TTC549 (cell line): ENCODE results near the gene HTR7.
"Not testable (repeated sequence)": the region's sequence is repeated elsewhere in the genome, so short reads cannot be mapped to it uniquely, and the experiment has no call there.

Experiments
- FAIRE-seq: peaks from 2 replicates; lab custom pipeline; 2012; peaks lifted over from hg19 to GRCh38; lab: Jason Lieb, UNC

HTR7 gene

DNA sequence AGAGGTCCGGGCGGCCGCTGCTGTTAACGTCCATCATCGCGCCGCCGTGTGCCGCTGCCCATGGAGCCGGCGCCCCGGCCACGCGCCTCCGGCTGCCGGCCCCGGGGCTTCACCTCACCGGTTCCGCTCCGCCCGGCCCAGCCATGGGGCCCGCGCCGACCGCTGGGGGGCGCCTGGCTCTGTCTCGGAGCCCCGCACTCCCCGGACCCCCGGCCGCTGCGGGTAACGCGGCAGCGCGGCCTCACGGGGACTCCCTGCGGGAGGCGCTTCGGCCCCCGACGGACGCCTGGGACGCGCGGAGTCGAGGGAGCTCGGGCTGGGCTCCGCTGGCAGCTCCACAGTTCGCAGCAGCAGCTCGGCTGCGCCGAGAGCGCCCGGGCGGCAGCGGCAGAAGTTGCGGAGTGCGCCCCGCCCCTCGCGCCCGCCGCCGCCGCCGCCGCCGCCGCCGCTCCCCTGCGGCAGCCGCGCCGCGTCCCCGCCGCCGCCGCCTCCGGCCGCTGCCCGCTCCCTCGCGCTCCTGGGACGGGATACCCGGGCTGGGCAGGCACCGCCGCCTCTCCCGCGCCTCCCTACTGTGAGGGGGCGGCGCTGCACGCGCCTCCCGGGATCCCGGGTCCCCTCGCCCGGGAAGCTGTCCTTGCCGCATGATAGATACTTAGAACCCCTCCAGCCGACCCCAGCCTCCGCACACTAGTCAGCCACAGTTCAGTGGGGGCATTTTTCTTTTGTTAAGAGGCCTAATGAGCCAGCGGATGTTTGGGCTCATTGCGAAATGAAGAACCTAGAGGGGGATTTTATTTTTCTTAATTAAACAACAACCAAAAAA, at the start of gene HTR7:
HTR7 (minus strand) TSS at position 405 of the 826 bp plus-strand sequence; CDS start at position 37, 368 bp downstream.
- no peak for FAIRE-seq

DNA sequence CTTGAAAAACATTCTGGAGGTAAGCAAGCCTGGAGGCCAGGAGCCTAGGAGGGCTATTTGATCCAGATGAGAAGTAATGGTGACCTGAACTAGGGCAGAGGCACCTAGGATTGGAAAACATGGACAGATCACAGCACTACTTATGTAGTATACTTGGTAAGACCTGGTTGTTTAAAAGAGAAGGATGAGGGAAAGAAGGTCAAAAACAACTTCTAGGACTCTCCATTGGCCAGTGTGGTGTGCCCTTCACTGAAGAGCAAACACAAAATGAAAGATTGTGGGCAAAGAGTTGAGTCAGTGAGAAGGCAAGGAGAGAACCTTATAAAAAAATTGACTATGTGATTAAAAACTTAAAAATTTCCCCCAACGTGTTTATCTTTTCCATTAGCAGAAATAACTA, 48.8 kb upstream of the HTR7 start:
- FAIRE-seq = no peak

DNA sequence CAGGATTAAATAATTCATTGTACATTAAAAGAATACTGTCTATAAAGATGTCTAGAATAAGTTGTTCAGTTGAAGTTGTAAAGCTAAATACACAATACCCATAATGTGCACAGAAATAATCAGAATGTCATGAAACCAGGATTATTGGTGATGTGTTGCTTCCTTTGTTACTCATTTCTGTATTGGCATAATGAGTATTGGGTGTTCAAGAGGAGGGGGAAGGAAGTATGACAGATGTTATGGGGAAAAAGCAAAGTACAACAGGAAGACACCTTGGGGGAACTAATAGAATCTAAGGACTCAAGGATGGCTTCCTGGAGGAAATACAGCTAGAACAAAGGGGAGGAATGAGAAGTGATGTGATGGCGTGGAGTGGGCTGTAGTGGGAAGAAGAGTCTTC, 48.1 kb upstream of the HTR7 start:
- no peak for FAIRE-seq

DNA sequence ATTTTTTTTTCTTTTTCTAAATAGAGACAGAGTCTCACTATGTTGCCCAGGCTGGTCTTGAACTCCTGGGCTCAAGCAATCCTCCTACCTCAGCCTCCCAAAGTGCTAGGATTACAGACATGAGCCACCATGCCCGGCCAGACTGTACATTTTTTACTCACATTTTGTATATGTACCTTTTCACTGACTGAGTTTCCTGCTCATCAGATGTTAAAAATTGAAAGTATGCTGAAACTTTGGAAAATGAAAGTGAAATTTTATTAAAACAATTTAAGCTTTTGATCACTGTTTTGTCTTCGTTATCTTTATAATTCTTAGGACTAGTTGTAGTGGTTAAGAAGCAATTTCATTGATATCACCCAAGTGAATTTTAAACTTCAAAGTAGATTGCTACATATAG, 39.1 kb upstream of the HTR7 start:
- not testable (repeated sequence) for FAIRE-seq

DNA sequence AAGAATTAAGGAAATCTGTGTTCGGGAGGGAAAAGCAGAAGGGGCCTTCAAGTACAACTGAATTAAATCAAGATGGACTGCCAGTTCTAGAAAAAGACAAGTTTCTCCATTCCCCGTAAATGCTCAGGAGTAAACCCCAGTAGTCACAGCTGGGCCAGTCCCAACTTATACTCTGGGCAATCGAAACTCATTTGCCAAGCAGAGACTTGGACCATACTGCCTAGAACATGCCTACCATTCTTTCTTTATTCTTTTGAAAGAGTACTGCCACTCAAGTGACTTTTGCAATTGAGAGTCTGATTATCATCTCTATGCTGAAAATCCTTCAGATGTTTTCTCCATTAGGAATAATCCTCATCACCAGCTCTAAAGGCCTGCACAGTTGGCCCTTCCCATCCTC, 35.4 kb upstream of the HTR7 start:
- no peak for FAIRE-seq

DNA sequence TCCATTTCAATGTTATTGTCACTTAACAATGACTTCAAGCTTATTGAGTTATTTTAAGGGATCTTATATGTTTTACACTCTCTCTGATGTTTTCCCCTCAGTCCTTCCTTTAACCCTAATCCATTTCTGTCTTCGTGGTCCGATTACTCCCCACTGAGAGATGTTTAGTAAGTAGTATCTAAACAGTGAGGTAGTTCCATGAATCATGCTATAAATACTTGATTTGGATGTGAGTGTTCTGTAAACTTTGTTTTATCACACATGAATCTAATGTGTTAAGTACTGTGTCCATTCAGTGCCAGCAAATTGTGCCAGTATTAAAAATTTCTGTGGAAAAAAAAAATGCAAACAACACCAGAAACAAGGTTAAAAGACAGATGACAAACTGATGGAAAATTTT, 32.5 kb upstream of the HTR7 start:
- no peak for FAIRE-seq

DNA sequence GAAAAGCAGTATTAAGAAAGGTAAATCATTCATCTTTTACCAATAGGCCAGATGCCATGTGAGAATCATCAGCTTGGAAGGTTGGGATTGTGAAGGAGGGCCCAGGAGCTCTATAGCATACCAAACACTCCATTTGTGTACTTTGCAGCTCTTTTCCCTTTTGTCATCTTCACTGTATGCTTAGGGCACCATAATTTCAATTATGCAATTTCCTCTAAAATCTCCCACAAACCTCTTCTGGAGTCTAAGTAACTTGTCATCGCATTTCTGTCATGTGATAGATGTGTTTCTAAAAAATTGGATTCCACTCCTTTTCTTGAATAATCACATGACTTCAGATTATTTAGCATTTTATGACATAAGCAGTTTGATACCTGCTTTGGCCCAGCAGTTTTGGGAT, 31.8 kb upstream of the HTR7 start:
- no peak for FAIRE-seq

DNA sequence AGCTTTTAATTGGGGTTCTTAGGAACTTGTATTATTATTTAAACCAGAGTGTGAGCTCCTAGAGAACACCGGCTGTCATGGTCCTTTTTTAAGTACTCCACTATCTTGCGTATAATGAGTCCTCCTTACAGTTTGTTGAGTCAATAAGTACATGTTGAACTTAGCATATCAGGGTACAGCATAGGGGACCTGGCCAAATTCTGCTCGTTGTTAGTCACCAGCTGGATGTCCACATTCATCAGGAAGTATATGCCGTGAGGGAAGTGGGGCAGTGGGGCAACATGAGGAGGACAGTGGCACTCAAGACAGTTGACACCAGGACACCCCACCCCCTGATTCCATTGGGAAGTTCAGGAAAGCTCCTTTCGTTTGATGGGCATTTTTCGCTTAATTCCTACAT, 30.5 kb upstream of the HTR7 start:
- no peak for FAIRE-seq

DNA sequence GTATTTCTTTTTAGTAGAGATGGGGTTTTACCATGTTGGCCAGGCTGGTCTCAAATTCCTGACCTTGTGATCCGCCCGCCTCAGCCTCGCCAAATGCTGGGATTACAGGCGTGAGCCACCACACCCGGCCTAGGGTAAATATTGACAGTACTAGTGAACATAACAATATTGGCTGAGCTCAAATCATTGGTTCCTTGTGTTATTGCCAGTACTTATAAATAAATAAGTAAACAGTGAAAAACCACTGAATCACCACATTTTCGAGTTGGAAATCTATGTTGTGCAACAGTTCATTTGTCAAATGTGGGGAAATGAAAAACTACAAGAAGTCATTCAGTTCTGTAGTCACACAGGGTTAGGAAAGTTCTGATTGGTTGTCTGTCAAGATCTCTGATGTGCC, 29.7 kb upstream of the HTR7 start:
- FAIRE-seq = no peak

DNA sequence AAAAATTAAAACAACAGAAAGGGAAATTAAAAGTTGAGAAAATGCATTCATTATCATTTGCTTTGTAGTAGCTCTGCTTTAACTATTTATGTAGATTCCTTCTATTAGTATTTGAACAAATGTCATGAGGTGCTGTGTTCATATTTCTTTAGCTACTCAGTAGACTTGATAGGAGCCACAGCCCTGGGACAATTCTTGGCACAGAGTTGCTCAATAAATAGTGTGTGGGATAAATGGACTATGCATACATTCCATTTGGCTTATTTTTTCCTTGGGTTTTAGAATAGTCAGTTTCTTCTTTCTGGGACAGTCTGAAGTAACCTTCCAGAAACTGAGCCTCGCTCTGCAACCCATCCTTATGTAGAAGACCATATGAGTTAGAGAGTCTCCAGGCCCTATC, 27.3 kb upstream of the HTR7 start:
- no peak for FAIRE-seq

DNA sequence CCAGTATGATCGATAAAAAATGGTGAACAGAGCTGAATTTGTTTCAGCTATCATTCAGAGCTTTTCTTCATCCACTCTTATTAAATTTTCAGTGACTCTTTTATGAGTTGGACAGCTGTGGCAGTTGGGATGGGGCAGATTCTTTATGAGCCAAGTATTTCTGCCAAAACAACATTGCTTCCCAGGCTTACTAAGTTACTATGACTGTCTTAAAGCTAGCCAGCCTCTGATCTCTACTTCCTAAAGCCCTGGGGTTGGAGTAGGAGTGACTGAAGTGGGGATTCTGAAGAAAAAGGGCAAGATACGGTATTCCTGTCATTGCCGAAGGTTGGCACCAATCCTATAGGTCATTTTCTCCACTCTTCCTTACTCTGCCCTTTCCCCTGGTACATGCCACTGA, 26.6 kb upstream of the HTR7 start:
- FAIRE-seq = no peak

DNA sequence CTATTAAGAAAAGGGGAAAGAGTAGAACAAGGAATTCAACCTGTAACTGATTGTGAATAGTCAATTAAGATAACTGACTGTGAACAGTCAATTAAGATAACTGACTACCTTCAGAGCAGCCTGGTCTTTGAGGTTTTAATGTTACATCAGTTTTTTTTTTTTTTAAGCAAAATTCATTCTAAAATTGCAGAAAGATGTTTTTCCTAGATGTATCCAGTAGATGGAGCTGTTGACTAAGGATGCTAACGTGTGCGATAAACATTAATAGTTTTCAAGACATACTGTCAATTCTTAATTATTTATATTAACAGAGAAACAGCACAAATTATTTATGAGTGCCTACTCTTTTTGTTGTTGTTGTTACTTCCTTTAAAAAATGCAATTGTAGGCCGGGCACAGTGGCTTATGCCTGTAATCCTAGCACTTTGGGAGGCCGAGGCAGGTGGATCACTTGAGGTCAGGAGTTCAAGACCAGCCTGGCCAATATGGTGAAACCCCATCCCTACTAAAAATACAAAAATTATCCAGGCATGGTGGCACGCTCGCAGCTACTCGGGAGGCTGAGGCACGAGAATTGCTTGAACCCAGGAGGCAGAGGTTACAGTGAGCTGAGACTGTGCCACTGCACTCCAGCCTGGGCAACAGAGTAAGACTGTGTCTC, 22.4 kb upstream of the HTR7 start:
- peak; percentile 92 for FAIRE-seq

DNA sequence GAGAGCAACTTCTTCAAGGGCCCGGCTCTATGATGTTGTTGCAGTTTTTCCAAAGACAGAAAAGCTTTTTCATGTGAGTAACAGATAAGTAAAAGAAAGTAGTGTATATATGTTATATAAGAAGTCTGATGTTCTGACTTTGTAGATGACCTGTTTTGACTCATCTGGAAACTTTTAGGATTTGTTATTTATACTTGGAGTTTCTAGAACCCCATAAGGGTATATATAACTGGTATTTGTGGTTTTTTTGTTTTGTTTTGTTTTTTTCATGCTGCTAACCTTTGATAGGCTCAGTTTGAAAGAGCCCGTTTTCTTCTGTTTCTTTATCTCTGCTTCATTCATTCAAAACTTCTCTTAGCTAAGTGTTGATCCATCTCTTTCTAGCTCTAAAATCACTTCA, 21.2 kb upstream of the HTR7 start:
- no peak for FAIRE-seq

DNA sequence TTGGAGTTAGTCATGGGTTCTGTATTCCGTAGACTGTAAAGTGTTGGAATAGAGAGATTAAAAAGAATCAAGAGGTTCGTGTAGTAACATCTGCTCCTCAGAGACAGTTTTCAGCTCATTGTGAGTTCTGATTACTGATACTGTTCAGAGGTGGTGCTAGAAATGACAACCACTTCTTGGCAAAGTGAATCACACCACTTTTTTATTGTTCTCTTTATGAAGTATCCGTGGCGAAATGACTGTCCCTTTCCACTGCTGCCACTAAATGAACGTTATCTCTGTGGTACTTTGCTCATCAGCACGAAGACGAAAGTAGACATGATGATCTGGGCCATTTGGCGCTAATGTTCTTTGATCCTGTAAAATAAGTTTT, 14.8 kb upstream of the HTR7 start:
- no peak for FAIRE-seq

DNA sequence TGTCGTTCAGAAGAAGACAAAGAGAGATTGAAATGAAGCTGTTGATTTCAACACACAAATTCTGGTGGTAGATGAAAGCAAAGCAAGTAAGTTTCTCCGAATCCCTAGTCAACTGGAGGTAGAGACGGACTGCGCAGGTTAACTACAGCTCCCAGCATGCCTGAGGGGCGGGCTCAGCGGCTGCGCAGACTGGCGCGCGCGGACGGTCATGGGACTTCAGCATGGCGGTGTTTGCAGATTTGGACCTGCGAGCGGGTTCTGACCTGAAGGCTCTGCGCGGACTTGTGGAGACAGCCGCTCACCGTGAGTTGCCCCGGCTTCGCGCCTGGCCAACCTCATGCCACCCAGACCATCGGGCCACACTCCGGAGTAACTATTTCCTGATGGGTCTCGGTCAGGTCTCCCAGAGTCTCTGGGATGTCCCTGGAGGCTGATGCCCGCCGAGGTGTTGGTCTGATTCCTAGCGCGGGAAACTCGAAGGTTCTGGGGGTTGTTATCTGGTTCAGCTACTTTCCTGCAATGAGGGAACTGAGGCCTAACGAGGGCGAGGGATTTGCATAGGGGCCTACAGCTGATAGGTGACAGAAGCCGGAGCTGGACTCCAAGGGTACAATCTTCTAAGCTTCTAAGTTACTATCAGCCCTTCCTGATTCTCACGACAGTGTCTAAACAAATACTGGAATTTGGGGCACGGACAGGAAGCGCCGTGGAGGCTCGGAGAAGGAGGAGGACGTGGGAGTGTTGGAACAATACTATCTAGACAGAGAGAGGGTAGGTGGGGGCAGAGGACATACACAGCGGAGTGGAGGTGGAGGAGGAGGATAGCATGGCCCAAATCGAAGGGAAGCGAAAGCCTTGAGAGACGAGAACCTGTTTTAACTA, 14.2 kb upstream of the HTR7 start, which contains the start of gene RPP30:
RPP30 (plus strand) TSS at position 209 of the 882 bp plus-strand sequence; CDS start at position 222, 13 bp downstream.
- no peak for FAIRE-seq

DNA sequence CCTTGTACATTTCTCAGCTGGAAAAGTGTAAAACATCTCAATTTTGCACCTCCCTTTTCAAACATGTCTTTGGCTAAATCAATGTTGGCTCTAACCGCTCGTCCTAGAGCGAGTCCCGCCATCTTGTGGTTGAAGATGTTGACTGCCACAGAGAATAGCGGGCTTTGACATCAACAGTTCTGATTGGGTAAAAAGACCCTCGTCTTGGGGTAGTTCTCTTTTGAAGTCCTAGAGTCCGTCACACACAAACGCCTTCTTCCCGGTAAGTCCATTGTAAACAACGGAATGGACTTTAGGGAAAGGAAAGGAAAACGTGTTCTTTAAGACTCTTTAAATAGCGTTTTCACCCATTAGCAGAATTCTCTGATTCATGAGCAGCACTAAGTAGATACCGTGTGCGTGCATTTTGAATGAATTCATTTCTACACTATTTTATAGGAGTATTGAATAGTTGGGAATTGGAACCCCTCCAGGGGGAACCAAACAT, 13.5 kb upstream of the HTR7 start:
- FAIRE-seq = peak; percentile 82

DNA sequence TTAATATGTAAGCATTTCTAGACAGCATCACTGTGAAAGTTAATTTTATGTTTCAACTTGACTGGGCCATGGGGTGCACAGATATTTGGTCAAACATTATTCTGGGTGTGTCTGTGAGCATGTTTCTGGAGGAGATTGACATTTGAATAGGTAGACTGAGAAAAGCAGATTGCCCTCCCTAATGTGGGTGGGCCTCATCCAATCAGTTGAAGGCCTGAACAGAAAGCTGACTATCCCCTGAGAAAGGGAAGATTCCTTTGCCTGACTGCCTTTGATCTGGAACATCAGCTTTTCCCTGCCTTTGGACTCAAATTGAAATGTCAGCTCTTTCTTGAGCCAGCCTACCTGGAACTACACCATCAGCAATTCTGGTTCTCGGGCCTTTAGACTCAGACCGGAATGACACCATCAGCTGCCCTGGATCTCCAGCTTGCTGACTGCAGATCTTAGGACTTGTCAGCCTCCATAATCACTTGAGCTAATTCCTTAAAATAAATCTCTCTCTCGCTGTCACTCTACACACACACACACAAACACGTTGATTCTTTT, 8.3 kb upstream of the HTR7 start:
- FAIRE-seq = no peak

DNA sequence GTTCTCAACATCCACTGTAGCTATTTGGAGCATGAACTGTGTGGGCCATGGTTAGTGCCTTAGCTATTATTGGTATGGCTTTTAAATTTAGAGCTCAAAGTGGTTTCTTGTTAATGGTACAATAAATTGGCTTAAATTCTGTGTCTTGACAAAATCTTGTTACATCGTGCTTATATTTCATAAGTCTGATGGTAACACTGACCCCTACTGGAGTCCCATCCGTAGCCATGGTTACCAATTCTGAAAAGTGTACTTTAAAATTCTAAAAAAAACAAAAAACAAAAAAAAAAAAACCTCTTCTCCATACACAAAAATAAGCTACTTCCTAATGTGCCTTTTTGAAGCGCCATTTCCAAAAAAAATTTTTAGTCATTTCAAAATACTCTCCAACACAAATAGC, 7.6 kb upstream of the HTR7 start:
- no peak for FAIRE-seq

DNA sequence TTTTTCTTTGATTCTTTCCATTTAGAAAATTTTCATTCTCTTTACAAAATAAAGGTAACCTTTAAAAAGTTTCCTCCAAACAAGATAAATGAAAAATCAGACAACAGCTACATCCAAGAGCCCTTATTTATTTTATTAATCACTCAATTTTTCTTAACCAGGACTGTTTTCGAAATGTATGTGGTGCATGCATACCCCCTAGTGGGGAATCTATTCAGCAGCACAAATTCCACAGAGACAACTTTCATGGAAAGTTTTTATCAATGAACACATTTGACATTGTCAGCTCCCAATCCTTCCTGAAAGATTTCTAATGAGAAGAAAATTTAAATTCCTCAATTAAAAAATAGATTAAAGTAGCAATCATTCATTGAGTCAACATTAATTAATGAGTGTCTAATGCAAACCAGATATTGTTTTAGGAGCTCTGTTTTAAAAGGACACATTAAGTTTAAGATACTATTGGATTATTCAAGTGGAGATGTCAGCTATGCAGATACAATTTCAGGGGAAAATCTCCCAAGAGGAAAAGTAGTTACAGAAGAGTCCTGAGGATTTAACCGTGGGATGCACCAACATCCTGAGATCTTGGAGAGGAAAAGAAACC, 5.2 kb upstream of the HTR7 start:
- FAIRE-seq = peak; percentile 85

DNA sequence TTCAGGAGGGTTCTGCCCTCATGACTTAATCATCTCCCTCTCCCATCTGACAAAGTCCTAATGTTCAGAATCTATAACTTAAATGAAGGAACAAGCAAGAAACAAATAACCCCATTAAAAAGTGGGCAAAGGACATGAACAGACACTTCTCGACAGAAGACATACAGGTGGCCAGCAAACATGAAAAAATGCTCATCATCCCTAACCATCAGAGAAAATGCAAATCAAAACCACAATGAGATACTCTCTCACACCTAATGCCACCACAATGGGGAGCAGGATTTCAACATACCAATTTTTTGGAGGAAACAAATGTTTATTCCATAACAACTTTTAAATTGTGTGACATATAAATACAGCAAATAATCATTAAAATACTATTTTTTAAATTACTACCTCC, 3.0 kb upstream of the HTR7 start:
- FAIRE-seq = no peak

DNA sequence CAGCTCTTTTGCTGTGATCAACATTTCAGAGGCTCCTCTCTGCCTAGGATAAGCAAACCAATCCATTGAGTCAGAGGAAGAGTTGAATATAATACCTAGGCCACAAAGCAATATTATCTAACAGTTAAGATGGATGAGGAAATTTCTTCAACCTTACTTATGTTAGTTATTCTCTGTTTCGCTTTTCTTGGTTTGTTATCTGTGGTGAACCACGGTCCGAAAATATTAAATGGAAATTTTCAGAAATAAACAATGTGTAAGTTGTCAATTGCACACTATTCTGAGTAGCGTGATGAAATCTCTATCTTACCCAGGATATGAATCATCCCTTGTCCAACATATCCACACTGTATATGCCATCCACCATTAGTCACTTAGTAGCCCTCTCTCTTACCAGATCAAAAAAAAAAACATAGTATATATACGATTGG, 1.5 kb upstream of the HTR7 start:
- no peak for FAIRE-seq

DNA sequence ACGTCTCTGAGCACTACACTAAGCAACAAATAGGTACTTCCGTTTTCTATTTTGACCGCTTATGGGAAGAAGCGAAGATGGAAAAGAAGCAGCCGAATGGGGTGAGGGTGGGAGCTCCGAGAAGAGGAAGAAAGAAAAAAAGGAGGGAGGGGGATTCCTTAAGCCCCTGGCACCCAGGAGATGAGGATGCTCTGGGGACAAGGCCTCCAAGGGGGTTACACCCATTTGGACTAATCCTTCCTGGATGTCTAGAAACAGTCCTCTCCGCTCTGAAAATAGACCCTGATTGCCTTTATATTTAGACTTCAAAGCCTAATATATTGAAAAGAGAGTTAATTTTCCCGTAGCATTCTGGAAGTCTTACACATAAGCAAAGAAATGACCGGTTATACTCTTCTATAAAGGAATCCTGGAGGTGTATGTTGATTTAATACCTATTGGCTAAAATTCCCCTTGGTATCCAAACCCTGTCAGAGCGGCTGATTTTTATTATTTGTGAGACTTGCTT, 676 bp upstream of the HTR7 start:
- no peak for FAIRE-seq
